Stimulated activated CD4-positive, alpha-beta T cell treated with anti-CD3 and anti-CD28 coated beads, TNF-alpha, amount 100 ng/mL, for 48 hours (primary cell): ENCODE results near the gene SDCBP2.

Source experiments
- DNase-seq, 3 donors: peaks; one replicate each; pipeline ENCODE4 v3.0.0-alpha.2; 2020; ENCODE audit warnings: low read depth in 3 of 3

Gene SDCBP2

GRCh38 chr20:1331101-1331500 is 2.2 kb upstream of the SDCBP2 start:
- DNase-seq = no peak

- peak in 1 of 3 donors; percentile 41 for DNase-seq
Measured at GRCh38 chr20:1330075-1330830, 1.3 kb upstream of the SDCBP2 start.

GRCh38 chr20:1327827-1328679 is 886 bp downstream of the SDCBP2 start:
- DNase-seq = no peak

- no peak for DNase-seq
Measured at GRCh38 chr20:1327241-1327653, 1.7 kb downstream of the SDCBP2 start.

GRCh38 chr20:1326031-1326930 is 2.7 kb downstream of the SDCBP2 start:
- no peak for DNase-seq

- peak; percentile 97 to 98 (median 98) for DNase-seq
Measured at GRCh38 chr20:1325173-1326030, 3.5 kb downstream of the SDCBP2 start.

GRCh38 chr20:1324598-1325172 is 4.3 kb downstream of the SDCBP2 start:
- no peak for DNase-seq

- no peak for DNase-seq
Measured at GRCh38 chr20:1323830-1324597, 4.9 kb downstream of the SDCBP2 start.

- no peak for DNase-seq
Measured at GRCh38 chr20:1323256-1323655, 5.7 kb downstream of the SDCBP2 start.

GRCh38 chr20:1322511-1323245 is 6.3 kb downstream of the SDCBP2 start:
- DNase-seq = no peak

- no peak for DNase-seq
Measured at GRCh38 chr20:1321654-1321939, 7.3 kb downstream of the SDCBP2 start.

GRCh38 chr20:1320902-1321653 is 7.9 kb downstream of the SDCBP2 start:
- no peak for DNase-seq

- no peak for DNase-seq
Measured at GRCh38 chr20:1320016-1320415, 8.9 kb downstream of the SDCBP2 start.

- no peak for DNase-seq
Measured at GRCh38 chr20:1319462-1319861, 9.5 kb downstream of the SDCBP2 start.

GRCh38 chr20:1319051-1319450 is 9.9 kb downstream of the SDCBP2 start:
- no peak for DNase-seq

GRCh38 chr20:1317545-1318255 is 11.2 kb downstream of the SDCBP2 start:
- no peak for DNase-seq

- no peak for DNase-seq
Measured at GRCh38 chr20:1315804-1316203, 13.1 kb downstream of the SDCBP2 start.
